WERI-Rb-1 (cell line): ENCODE measurements around the gene RNF182.

Experiments
- DNase-seq: peaks from one replicate; pipeline ENCODE4 v3.0.0-alpha.2; 2020
- H3K27ac ChIP-seq: fragments of 250-450 bp; sonication (Bioruptor Pico); 2 replicates; pipeline ENCODE4 v1.5.1; 2020; ENCODE audit warnings: mild to moderate bottlenecking, moderate library complexity
- H3K27me3 ChIP-seq: fragments of 250-450 bp; sonication (Bioruptor Pico); 2 replicates; pipeline ENCODE4 v1.5.1; 2021; ENCODE audit warnings: mild to moderate bottlenecking, low read depth, moderate library complexity; ENCODE audit not compliant: insufficient read depth, severe bottlenecking
- H3K36me3 ChIP-seq: fragments of 250-450 bp; sonication (Bioruptor Pico); 2 replicates; pipeline ENCODE4 v1.5.1; 2020; ENCODE audit warnings: mild to moderate bottlenecking, moderate library complexity
- H3K4me3 ChIP-seq: 2 replicates; pipeline ENCODE4 v1.5.1; 2011; ENCODE audit warnings: low read depth, mild to moderate bottlenecking, control low read depth, low read length
- H3K9me3 ChIP-seq: fragments of 250-450 bp; sonication (Bioruptor Pico); 2 replicates; pipeline ENCODE4 v1.5.1; 2021; ENCODE audit warnings: mild to moderate bottlenecking, moderate library complexity; ENCODE audit not compliant: severe bottlenecking
- CTCF ChIP-seq: IDR thresholded peaks from 2 replicates; pipeline ENCODE4 v1.5.1; 2011; ENCODE audit warnings: low read depth, mild to moderate bottlenecking, control low read depth, inconsistent platforms, low read length

Gene RNF182

GRCh38 chr6:13926378-13926777 is 1.6 kb downstream of the RNF182 start:
- H3K9me3 ChIP-seq = no peaks in the 10 kb centered on the region
- no peak overlapping the region for H3K27ac ChIP-seq
- H3K27me3 ChIP-seq = no peaks in the 10 kb centered on the region
- H3K4me3 ChIP-seq = no peak overlapping the region
- no peak for DNase-seq
- H3K36me3 ChIP-seq = no peaks in the 10 kb centered on the region
- TF ChIP-seq CTCF = no peak

- Histone ChIP-seq H3K36me3 (no peaks in the 10 kb centered on the region), H3K27me3 (no peaks in the 10 kb centered on the region), H3K9me3 (peaks cover 3% of the 10 kb centered on the region), H3K4me3 (no peak overlapping the region), H3K27ac (no peak overlapping the region)
- TF ChIP-seq CTCF = 0 out of 2 replicates have a peak, but pooled peaks have one; percentile 13
- DNase-seq = no peak
Measured at GRCh38 chr6:13927203-13927602, 2.5 kb downstream of the RNF182 start.

- Histone ChIP-seq H3K4me3 (no peak overlapping the region), H3K27ac (no peak overlapping the region), H3K36me3 (no peaks in the 10 kb centered on the region), H3K27me3 (no peaks in the 10 kb centered on the region), H3K9me3 (peaks cover 3% of the 10 kb centered on the region)
- no peak for DNase-seq
- no peak for TF ChIP-seq CTCF
Measured at GRCh38 chr6:13929196-13929595, 4.4 kb downstream of the RNF182 start.

- H3K27ac ChIP-seq = no peak overlapping the region
- H3K9me3 ChIP-seq = peaks cover 3% of the 10 kb centered on the region
- no peak for TF ChIP-seq CTCF
- no peaks in the 10 kb centered on the region for H3K27me3 ChIP-seq
- H3K36me3 ChIP-seq = no peaks in the 10 kb centered on the region
- no peak overlapping the region for H3K4me3 ChIP-seq
- no peak for DNase-seq
Measured at GRCh38 chr6:13931797-13932402, 7.1 kb downstream of the RNF182 start.

GRCh38 chr6:13932785-13933184 is 8.0 kb downstream of the RNF182 start:
- peaks cover 3% of the 10 kb centered on the region for H3K9me3 ChIP-seq
- no peaks in the 10 kb centered on the region for H3K27me3 ChIP-seq
- no peak for TF ChIP-seq CTCF
- no peak for DNase-seq
- no peak overlapping the region for H3K4me3 ChIP-seq
- no peak overlapping the region for H3K27ac ChIP-seq
- no peaks in the 10 kb centered on the region for H3K36me3 ChIP-seq

- Histone ChIP-seq H3K4me3 (no peak overlapping the region), H3K36me3 (no peaks in the 10 kb centered on the region), H3K27me3 (no peaks in the 10 kb centered on the region), H3K27ac (no peak overlapping the region), H3K9me3 (peaks cover 3% of the 10 kb centered on the region)
- no peak for TF ChIP-seq CTCF
- DNase-seq = no peak
Measured at GRCh38 chr6:13934721-13935120, 10.0 kb downstream of the RNF182 start.
